Measurements from ENCODE around the gene MICAL2. TPM values are rescaled to one million over a fixed set of nuclear protein-coding genes. Genes with fewer than 3 reads are reported as not detected.

The MICAL2 gene
- total and polyA plus RNA-seq, 2 donors (not counting 1 experiment from before 2014, with no cell fraction given): 0.32 to 0.40 TPM

GRCh38 chr11:12101318-12101717 is 9.1 kb upstream of the MICAL2 start:
- Mint-ChIP-seq H3K27me3 (peaks cover 19% of the 10 kb centered on the region), H3K4me3 (no peak overlapping the region), H3K4me1 (peaks cover 11% of the 10 kb centered on the region), H3K27ac (no peak overlapping the region), H3K9me3 (ENCODE audit: insufficient read depth) (no peaks in the 10 kb centered on the region)
- Histone ChIP-seq H3K4me1 (ENCODE audit: control insufficient read depth in 2 of 2, insufficient read depth in 2 of 2, low read length in 2 of 2) (peaks cover 9 to 13% of the 10 kb centered on the region in 2 donors), H3K4me2 (replicated peaks; ENCODE audit: low read depth, low read length, poor library complexity, severe bottlenecking) (no peak overlapping the region), H3K4me3 (ENCODE audit: control extremely low read depth in 1 of 5, extremely low read depth in 1 of 5, insufficient read depth in 1 of 5, low read depth in 2 of 5, low read length in 4 of 5) (no peak overlapping the region), H3K9me3 (ENCODE audit: control extremely low read depth in 1 of 3, control insufficient read depth in 2 of 3, insufficient read depth in 1 of 3, low read length in 2 of 3) (no peaks in the 10 kb centered on the region), H3K36me3 (replicated peaks in 1 of 2; ENCODE audit: control extremely low read depth in 1 of 2, control insufficient read depth in 1 of 2, extremely low read depth in 1 of 2, insufficient read depth in 2 of 2, low read length in 1 of 2) (no peaks in the 10 kb centered on the region), H2AFZ (ENCODE audit: insufficient read depth, low read depth, low read length, poor library complexity, severe bottlenecking) (no peak overlapping the region), H4K20me1 (ENCODE audit: control insufficient read depth, insufficient read depth, low read length, poor library complexity, severe bottlenecking) (no peaks in the 10 kb centered on the region), H3K79me2 (ENCODE audit: control insufficient read depth, insufficient read depth, low read length) (no peaks in the 10 kb centered on the region), H3K27me3 (replicated peaks in 1 of 4; ENCODE audit: control extremely low read depth in 1 of 4, control insufficient read depth in 3 of 4, insufficient read depth in 4 of 4, low read length in 3 of 4) (peaks cover 0 to 14% (median 4%) of the 10 kb centered on the region in 4 experiments), H3K9ac (ENCODE audit: low read length) (no peak overlapping the region), H3K27ac (ENCODE audit: low read length in 2 of 2) (no peak overlapping the region)
- POLR2A ChIA-PET: no interaction called here
- DNase-seq (no peak), ATAC-seq (ENCODE audit: low read depth) (no peak)
- intact Hi-C loops (cut with micrococcal nuclease): no loop called here
- no peak for TF ChIP-seq EZH2 (IDR thresholded peaks at IDR 0.05; ENCODE audit: borderline replicate concordance, insufficient read depth, low read depth, low read length, poor library complexity, severe bottlenecking)
- no peak for TF ChIP-seq CTCF (IDR thresholded peaks at IDR 0.05)
- CTCF ChIA-PET: no interaction called here
- WGBS (ENCODE audit: insufficient coverage): no CpG with 5 or more reads among the region's 1 CpG

GRCh38 chr11:12102588-12103410 is 7.6 kb upstream of the MICAL2 start:
- Histone ChIP-seq H3K4me3 (ENCODE audit: control extremely low read depth in 1 of 5, extremely low read depth in 1 of 5, insufficient read depth in 1 of 5, low read depth in 2 of 5, low read length in 4 of 5) (no peak overlapping the region), H3K9me3 (ENCODE audit: control extremely low read depth in 1 of 3, control insufficient read depth in 2 of 3, insufficient read depth in 1 of 3, low read length in 2 of 3) (no peaks in the 10 kb centered on the region), H3K4me2 (replicated peaks; ENCODE audit: low read depth, low read length, poor library complexity, severe bottlenecking) (no peak overlapping the region), H3K79me2 (ENCODE audit: control insufficient read depth, insufficient read depth, low read length) (no peaks in the 10 kb centered on the region), H4K20me1 (ENCODE audit: control insufficient read depth, insufficient read depth, low read length, poor library complexity, severe bottlenecking) (no peaks in the 10 kb centered on the region), H3K27me3 (replicated peaks in 1 of 4; ENCODE audit: control extremely low read depth in 1 of 4, control insufficient read depth in 3 of 4, insufficient read depth in 4 of 4, low read length in 3 of 4) (peaks cover 0 to 14% (median 4%) of the 10 kb centered on the region in 4 experiments), H3K27ac (ENCODE audit: low read length in 2 of 2) (no peak overlapping the region), H3K9ac (ENCODE audit: low read length) (no peak overlapping the region), H2AFZ (ENCODE audit: insufficient read depth, low read depth, low read length, poor library complexity, severe bottlenecking) (no peak overlapping the region), H3K36me3 (replicated peaks in 1 of 2; ENCODE audit: control extremely low read depth in 1 of 2, control insufficient read depth in 1 of 2, extremely low read depth in 1 of 2, insufficient read depth in 2 of 2, low read length in 1 of 2) (no peaks in the 10 kb centered on the region), H3K4me1 (ENCODE audit: control insufficient read depth in 2 of 2, insufficient read depth in 2 of 2, low read length in 2 of 2) (peaks cover 9 to 13% of the 10 kb centered on the region in 2 donors)
- no peak overlapping the region for H3K4me3 Mint-ChIP-seq
- WGBS (ENCODE audit: insufficient coverage): 93% methylated on average over 3 of the region's 5 CpGs
- intact Hi-C loops (cut with micrococcal nuclease): no loop called here
- CTCF ChIA-PET: no interaction called here
- no peak overlapping the region for H3K27ac Mint-ChIP-seq
- peaks cover 21% of the 10 kb centered on the region for H3K27me3 Mint-ChIP-seq
- POLR2A ChIA-PET: no interaction called here
- no peak for DNase-seq
- ATAC-seq (ENCODE audit: low read depth): no peak
- no peak for TF ChIP-seq CTCF (IDR thresholded peaks at IDR 0.05)
- TF ChIP-seq EZH2 (IDR thresholded peaks at IDR 0.05; ENCODE audit: borderline replicate concordance, insufficient read depth, low read depth, low read length, poor library complexity, severe bottlenecking): no peak
- H3K4me1 Mint-ChIP-seq: peaks cover 11% of the 10 kb centered on the region
- no peaks in the 10 kb centered on the region for H3K9me3 Mint-ChIP-seq (ENCODE audit: insufficient read depth)

Data from B cell (primary cell).